Measurements from ENCODE around the gene TBC1D1.

DNA sequence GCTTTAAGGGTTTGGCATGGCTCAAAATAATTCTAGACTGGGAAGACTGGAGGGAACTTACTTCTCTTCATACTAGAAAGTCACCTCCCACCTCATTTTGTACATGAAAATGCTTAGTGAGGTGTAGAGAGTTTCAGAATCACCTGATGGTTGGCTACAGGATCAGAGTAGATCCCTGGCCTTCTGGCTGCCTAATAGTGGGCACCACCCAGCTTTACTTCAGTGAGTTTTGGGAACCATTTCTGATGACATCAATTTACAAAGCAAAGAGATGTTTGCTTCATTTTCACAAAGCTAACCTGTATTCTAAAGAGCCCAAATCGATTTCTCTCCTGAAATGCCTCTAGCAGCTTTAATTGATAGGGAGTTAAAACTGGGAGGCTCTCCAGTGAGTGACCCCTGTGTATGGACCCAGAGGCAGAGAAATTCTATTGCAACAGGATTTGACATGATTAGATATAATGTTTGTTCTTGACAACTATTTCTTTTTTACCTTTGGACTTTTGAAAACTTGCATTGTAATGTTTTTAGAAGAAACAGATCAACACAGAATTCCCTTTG is 249.8 kb downstream of the TBC1D1 start:
- TF ChIP-seq, protein P1, sequence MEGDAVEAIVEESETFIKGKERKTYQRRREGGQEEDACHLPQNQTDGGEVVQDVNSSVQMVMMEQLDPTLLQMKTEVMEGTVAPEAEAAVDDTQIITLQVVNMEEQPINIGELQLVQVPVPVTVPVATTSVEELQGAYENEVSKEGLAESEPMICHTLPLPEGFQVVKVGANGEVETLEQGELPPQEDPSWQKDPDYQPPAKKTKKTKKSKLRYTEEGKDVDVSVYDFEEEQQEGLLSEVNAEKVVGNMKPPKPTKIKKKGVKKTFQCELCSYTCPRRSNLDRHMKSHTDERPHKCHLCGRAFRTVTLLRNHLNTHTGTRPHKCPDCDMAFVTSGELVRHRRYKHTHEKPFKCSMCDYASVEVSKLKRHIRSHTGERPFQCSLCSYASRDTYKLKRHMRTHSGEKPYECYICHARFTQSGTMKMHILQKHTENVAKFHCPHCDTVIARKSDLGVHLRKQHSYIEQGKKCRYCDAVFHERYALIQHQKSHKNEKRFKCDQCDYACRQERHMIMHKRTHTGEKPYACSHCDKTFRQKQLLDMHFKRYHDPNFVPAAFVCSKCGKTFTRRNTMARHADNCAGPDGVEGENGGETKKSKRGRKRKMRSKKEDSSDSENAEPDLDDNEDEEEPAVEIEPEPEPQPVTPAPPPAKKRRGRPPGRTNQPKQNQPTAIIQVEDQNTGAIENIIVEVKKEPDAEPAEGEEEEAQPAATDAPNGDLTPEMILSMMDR (IDR thresholded peaks at IDR 0.05): no peak
- TF ChIP-seq EP300 (IDR thresholded peaks at IDR 0.05): no peak

All from esophagus muscularis mucosa (tissue), 3 donors.